ENCODE data around the gene SOHLH2.

SOHLH2 gene

GRCh38 chr13:36207672-36208071, 6.7 kb downstream of the SOHLH2 start:
- DNase-seq: no peak
- Histone ChIP-seq H3K4me3 (ENCODE audit: low read depth, low read length) (no peak overlapping the region), H3K27me3 (no peaks in the 10 kb centered on the region), H3K36me3 (no peaks in the 10 kb centered on the region), H3K9me3 (no peaks in the 10 kb centered on the region), H3K4me1 (no peaks in the 10 kb centered on the region; the same call in 1 of the 2 replicates)
- TF ChIP-seq CTCF (IDR thresholded peaks at IDR 0.05; ENCODE audit: low read depth, low read length): peak; percentile 21; the same call in 1 of the 2 replicates

- no peaks in the 10 kb centered on the region; the same call in 1 of the 2 replicates for H3K4me1 ChIP-seq
- no peaks in the 10 kb centered on the region for H3K36me3 ChIP-seq
- H3K9me3 ChIP-seq: no peaks in the 10 kb centered on the region
- TF ChIP-seq CTCF (IDR thresholded peaks at IDR 0.05; ENCODE audit: low read depth, low read length): no peak
- H3K4me3 ChIP-seq (ENCODE audit: low read depth, low read length): no peak overlapping the region
- DNase-seq: no peak
- no peaks in the 10 kb centered on the region for H3K27me3 ChIP-seq
Observed at GRCh38 chr13:36193151-36193855, 21.1 kb downstream of the SOHLH2 start.

- no peak for TF ChIP-seq CTCF (IDR thresholded peaks at IDR 0.05; ENCODE audit: low read depth, low read length)
Observed at GRCh38 chr13:36192166-36192565, 22.2 kb downstream of the SOHLH2 start.

GRCh38 chr13:36190771-36191170, 23.6 kb downstream of the SOHLH2 start:
- H3K4me3 ChIP-seq (ENCODE audit: low read depth, low read length): no peak overlapping the region
- no peak for DNase-seq
- H3K9me3 ChIP-seq: no peaks in the 10 kb centered on the region
- no peaks in the 10 kb centered on the region for H3K27me3 ChIP-seq
- H3K4me1 ChIP-seq: no peaks in the 10 kb centered on the region; the same call in 1 of the 2 replicates
- no peaks in the 10 kb centered on the region for H3K36me3 ChIP-seq
- no peak for TF ChIP-seq CTCF (IDR thresholded peaks at IDR 0.05; ENCODE audit: low read depth, low read length)

More at GRCh38 chr13:36192166-36192565, 22.2 kb downstream of the SOHLH2 start:
- Histone ChIP-seq H3K4me3 (ENCODE audit: low read depth, low read length) (no peak overlapping the region), H3K4me1 (no peaks in the 10 kb centered on the region; the same call in 1 of the 2 replicates), H3K9me3 (no peaks in the 10 kb centered on the region), H3K27me3 (no peaks in the 10 kb centered on the region), H3K36me3 (no peaks in the 10 kb centered on the region)
- no peak for DNase-seq

- no peak for DNase-seq
- no peak for TF ChIP-seq CTCF (IDR thresholded peaks at IDR 0.05; ENCODE audit: low read depth, low read length)
- H3K4me3 ChIP-seq (ENCODE audit: low read depth, low read length): no peak overlapping the region
- no peaks in the 10 kb centered on the region for H3K36me3 ChIP-seq
- H3K27me3 ChIP-seq: no peaks in the 10 kb centered on the region
- no peaks in the 10 kb centered on the region for H3K9me3 ChIP-seq
- H3K4me1 ChIP-seq: no peaks in the 10 kb centered on the region; the same call in 1 of the 2 replicates
Observed at GRCh38 chr13:36188441-36188840, 25.9 kb downstream of the SOHLH2 start.

- no peak for DNase-seq
- no peaks in the 10 kb centered on the region for H3K4me1 ChIP-seq
- no peak overlapping the region for H3K4me3 ChIP-seq (ENCODE audit: low read depth, low read length)
- no peaks in the 10 kb centered on the region for H3K9me3 ChIP-seq
- no peaks in the 10 kb centered on the region for H3K36me3 ChIP-seq
- TF ChIP-seq CTCF (IDR thresholded peaks at IDR 0.05; ENCODE audit: low read depth, low read length): no peak
- no peaks in the 10 kb centered on the region for H3K27me3 ChIP-seq
Observed at GRCh38 chr13:36183901-36184300, 30.5 kb downstream of the SOHLH2 start.

All from BE2C (cell line).